Measurements from ENCODE around the gene TRAPPC14.

TRAPPC14 gene

GRCh38 chr7:100124301-100125230 lies 34.0 kb downstream of the TRAPPC14 start:
- no peak for DNase-seq (ENCODE audit: low spot score)

GRCh38 chr7:100122568-100122967 lies 36.0 kb downstream of the TRAPPC14 start:
- no peak for DNase-seq (ENCODE audit: low spot score)

DNA sequence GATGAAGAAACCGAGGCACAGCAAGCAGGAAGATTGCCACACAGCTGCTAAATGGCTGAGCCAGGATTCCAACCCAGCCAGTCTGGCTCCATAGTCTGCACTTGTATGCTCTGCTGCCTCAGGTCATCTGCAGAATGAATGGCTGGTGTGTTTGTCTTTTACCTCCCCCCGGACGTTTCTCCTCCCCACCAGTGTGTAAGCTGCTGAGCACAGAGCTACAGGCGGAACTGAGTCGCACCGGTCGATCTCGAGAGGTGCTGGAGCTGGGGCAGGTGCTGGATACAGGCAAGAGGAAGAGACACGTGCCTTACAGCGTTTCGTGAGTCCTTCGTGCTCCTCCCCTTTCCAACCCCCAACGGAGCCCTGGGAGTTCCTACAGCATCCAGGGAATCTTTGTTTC lies 36.5 kb downstream of the TRAPPC14 start:
- DNase-seq (ENCODE audit: low spot score) = no peak

DNA sequence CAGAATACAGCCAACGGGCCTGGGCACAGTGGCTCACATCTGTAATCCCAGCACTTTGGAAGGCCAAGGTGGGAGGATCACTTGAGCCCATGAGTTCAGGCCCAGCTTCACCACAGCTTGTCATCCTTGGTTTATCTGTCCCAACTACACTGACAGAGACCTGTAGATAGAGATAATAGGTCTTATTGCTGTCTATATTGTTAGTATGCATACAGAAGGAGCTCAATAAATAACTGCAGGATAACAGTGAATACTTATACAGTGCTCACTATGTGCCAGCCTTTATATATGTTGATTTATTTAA lies 37.8 kb downstream of the TRAPPC14 start:
- no peak for DNase-seq (ENCODE audit: low spot score)

DNA sequence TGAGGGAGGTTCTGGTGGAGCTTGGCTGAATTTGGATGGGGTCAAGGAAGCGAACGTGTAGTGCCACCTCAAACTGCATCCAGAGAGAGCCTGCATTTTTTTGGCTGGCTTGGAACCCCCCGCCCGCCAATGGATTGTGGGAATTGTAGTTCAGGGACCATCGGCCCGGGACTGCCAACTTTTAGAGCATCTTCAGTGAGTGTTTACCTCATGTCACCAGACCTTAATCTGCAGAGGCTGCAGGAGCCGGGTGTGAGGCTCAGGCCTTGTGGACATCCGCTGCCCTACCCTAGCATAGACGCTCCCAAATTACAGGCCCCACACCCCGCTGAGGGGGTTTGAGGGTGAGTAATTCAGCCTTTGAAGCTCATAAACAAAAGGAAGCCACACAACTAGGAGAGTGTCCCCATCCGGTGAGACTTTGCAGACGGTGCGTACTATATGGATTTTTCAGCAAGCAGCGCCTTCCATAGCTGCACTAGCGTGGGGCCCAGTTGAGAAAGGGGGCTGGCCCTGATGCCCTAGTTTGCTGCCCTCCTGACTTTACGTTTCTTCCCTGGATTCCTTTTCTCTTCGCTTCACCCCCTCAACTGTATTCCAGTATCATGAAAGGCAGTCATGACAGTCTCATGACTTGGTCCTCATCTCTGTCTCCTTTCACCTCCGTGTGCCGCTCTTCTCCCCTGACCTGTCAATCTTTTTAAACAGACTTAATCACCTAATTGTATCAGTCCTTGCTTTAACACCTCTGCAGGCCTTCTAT lies 38.4 kb downstream of the TRAPPC14 start:
- DNase-seq (ENCODE audit: low spot score) = peak; percentile 87

GRCh38 chr7:100119072-100119969 lies 39.2 kb downstream of the TRAPPC14 start, which contains the start of the genes CNPY4 and TAF6:
Gene CNPY4, plus strand, starts transcription at chr7:100119634. Its CDS starts 111 bp downstream, at chr7:100119745.
Gene TAF6, minus strand, starts transcription at chr7:100119358. Its CDS starts 5,149 bp downstream, at chr7:100114209.
- DNase-seq (ENCODE audit: low spot score) = peak; percentile 96

DNA sequence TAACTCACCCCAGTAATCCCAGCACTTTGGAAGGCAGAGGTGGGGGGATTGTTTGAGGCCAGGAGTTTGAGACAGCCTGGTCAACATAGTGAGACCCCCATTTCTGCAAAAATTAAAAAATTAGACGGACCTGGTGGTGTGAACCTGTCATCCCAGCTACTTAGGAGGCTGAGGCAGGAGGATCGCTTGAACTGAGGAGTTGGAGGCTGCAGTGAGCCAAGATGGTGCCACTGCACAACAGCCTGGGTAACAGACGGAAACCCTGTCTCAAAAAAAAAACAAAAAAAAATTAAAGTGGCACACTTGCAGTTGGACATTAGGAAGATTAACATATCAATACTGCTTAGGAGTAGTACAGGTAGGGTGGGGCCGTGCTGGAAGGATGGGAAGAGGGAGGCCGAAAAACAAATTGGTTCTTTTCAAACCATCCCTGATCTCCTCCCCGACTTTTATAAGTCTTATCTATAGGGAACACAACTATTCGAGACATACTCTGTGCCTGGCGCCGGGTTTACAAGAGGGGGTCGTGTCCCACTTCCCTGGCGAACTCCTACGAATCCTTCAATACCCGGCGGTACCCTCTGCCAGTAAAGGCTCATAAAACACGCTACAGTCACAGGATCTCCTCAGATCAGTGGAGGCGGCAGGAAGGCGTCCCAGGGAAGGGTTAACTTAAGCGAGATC lies 40.0 kb downstream of the TRAPPC14 start:
- DNase-seq (ENCODE audit: low spot score) = no peak

DNA sequence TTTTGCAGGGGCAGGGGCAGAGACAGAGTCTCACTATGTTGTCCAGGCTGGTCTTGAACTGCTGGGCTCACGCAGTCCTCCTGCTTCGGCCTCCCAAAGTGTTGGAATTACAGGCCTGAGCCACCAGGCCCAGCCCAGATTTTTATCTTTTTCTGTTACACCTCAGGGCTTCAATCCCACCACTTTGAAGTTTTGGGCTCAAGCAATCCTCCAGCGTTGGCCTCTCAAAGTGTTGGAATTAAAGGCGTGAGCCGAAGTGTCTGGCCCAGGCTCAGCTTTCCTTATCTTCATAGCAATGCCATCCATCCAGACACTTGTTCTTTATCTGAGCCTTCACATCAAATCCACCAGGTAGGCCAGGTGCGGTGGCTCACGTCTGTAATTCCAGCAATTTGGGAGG lies 43.5 kb downstream of the TRAPPC14 start:
- no peak for DNase-seq (ENCODE audit: low spot score)

- DNase-seq (ENCODE audit: low spot score) = no peak
Observed at GRCh38 chr7:100111914-100112313, 46.6 kb downstream of the TRAPPC14 start.

DNA sequence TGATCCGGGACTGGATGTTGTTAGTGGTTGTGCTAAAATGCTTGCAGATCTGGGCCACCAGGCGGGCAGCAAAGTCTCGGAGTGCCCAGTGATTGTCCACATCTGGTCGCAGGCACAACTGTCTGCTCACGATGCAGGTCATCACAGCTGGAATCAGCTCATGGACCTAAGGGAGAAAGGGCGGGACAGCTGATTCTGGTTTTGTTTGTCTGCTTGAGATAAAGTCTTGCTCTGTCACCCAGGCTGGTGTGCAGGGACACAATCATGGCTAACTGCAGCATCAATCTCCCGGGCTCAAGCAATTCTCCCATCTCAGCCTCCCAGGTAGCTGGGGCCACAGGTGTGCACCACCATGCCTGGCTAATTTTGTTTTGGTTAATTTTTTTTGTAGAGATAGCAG lies 47.4 kb downstream of the TRAPPC14 start:
- DNase-seq (ENCODE audit: low spot score) = no peak

DNA sequence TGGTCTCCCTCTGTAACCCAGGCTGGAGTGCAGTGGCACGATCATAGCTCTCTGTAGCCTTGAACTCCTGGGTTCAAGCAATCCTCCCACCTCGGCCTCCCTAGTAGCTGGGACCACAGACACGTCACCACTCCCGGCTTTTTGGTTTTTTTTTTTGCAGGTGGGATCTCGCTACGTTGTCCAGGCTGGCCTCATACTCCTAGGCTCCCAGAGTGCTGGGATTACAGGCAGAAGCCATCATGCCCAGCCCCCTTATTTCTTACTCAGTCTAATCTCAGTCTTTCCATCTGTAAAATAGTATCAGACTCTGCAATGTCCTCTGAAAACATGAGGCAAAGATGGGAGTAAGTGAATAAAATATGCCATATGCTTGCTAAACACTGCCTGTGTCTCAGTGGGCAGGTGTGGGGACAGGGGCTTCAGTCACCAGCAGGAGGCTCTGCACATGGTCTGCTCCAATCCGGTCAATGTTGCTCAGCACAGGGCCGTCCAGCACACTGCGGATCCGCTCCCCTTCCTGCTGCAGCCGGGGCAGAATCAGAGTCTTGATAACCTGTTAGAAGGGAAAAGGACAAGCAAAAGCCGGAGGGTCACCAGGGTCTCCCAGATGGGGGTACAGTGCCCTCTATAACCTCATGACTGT lies 48.9 kb downstream of the TRAPPC14 start:
- no peak for DNase-seq (ENCODE audit: low spot score)

- no peak for DNase-seq (ENCODE audit: low spot score)
Observed at GRCh38 chr7:100107890-100108289, 50.6 kb downstream of the TRAPPC14 start.

DNA sequence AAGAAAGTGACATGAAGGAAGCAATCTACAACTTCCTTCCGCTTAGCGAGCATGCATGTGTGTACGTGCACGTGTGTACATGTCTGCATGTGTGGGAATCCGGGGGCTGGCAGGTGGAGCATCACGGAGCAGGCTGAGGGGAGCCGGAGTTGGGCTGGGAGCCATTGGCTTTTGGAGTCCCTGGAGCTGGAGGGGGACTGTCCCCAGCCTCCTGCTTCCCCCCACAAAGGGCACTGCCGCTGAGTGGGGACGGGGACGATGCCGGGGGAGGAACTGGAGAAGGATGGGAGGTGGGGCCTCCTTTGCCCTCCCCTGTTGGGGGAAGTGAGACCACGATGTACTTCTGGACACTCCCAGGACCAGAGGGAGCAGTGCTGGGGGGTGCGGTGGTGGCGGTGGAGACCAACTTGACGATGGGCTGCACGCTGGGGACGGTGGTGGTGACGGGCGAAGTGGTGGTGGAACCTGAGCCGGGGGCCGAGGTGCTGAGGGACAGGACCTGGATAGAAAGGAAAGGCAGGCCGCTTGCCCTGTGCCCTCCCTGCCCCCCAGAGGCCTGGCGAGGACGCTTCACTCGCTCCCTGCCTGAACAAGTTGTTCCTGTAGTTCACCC lies 51.3 kb downstream of the TRAPPC14 start:
- no peak for DNase-seq (ENCODE audit: low spot score)

- DNase-seq (ENCODE audit: low spot score) = no peak
Observed at GRCh38 chr7:100106633-100107032, 51.9 kb downstream of the TRAPPC14 start.

GRCh38 chr7:100105534-100105933 lies 53.0 kb downstream of the TRAPPC14 start:
- DNase-seq (ENCODE audit: low spot score) = no peak

All from left forelimb (tissue), 1 donor.